HEK293 (cell line): ENCODE measurements around the gene COLQ.

Source experiments
- CTCF ChIP-seq: fragments of 450-650 bp; formaldehyde crosslinking; IDR thresholded peaks from 2 replicates; pipeline ENCODE4 v1.5.1; 2016; ENCODE audit warnings: missing biosample characterization, missing genetic modification characterization
- PBX3 ChIP-seq: sonication (generic); formaldehyde crosslinking; IDR thresholded peaks from 2 replicates; pipeline ENCODE4 v1.8.1; 2022; ENCODE audit warnings: mild to moderate bottlenecking, moderate library complexity, missing genetic modification reagents
- YY1 ChIP-seq: fragments of 450-650 bp; formaldehyde crosslinking; IDR thresholded peaks from 2 replicates; pipeline ENCODE4 v1.5.1; 2018; ENCODE audit warnings: missing biosample characterization, missing genetic modification characterization
- ZNF146 ChIP-seq: fragments of 450-650 bp; formaldehyde crosslinking; IDR thresholded peaks from 2 replicates; pipeline ENCODE4 v1.5.1; 2016; ENCODE audit warnings: missing biosample characterization, missing genetic modification characterization
- ZNF169 ChIP-seq: fragments of 450-650 bp; formaldehyde crosslinking; IDR thresholded peaks from 2 replicates; pipeline ENCODE4 v1.5.1; 2016; ENCODE audit warnings: missing biosample characterization, missing genetic modification characterization
- ZNF311 ChIP-seq: fragments of 450-650 bp; formaldehyde crosslinking; IDR thresholded peaks from 2 replicates; pipeline ENCODE4 v1.5.1; 2017; ENCODE audit warnings: missing biosample characterization, missing genetic modification characterization, borderline replicate concordance
- ZNF600 ChIP-seq: fragments of 450-650 bp; formaldehyde crosslinking; IDR thresholded peaks from 2 replicates; pipeline ENCODE4 v1.5.1; 2016; ENCODE audit warnings: missing biosample characterization, missing genetic modification characterization
- ZNF76 ChIP-seq: fragments of 450-650 bp; formaldehyde crosslinking; IDR thresholded peaks from 2 replicates; pipeline ENCODE4; 2016; ENCODE audit warnings: low read depth, missing biosample characterization, missing genetic modification characterization, borderline replicate concordance

- TF ChIP-seq ZNF76 (tag by site-specific recombination) (no peak), YY1 (tag by site-specific recombination) (no peak), CTCF (tag by site-specific recombination) (no peak), PBX3 (CRISPR knock-in tag) (no peak), ZNF600 (tag by site-specific recombination) (no peak), ZNF311 (tag by site-specific recombination) (no peak), ZNF146 (tag by site-specific recombination) (no peak), ZNF169 (tag by site-specific recombination) (no peak)
Measured at GRCh38 chr3:15513116-15513515, 8.4 kb downstream of the COLQ start.
